K562 (cell line): ENCODE measurements around the gene CNRIP1.

Experiments
- CREBBP ChIP-seq: IDR thresholded peaks from one replicate; pipeline ENCODE4 v1.6.1; 2012; ENCODE audit warnings: low read depth, mild to moderate bottlenecking, control low read depth, inconsistent platforms, low read length
- MXI1 ChIP-seq: IDR thresholded peaks from 2 replicates; pipeline ENCODE4 v1.6.1; 2011; ENCODE audit warnings: low read depth, mild to moderate bottlenecking, improper control_type of control experiment, low read length
- SNRNP70 ChIP-seq: fragments of 200-400 bp; formaldehyde crosslinking; optimal IDR thresholded peaks from 2 replicates; pipeline ENCODE3; 2017; ENCODE audit warnings: low read depth, low read length

DNA sequence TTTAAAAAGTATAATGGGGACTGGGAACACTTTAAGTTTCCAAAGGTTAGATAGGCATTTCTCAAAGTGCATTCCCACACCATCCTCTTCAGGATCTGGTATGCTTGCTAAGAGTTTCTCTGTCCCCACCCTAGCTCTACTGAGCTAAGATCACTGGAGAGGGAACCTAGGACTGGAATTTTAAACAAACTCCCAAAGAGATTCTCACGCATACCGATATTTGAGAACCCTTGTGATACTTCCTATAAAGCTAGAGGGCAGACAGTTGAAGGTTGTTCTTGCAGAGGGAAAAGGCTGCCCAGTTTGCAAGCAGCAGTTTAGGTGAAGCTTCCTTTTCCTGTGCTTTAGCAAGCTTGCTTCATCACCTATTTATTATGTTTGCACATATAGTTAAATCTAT lies 3.6 kb downstream of the CNRIP1 start:
- TF ChIP-seq MXI1 (no peak), SNRNP70 (no peak), CREBBP (no peak)
